NCI-H1105 (cell line): ENCODE measurements around the gene SRSF1.
"Not testable (repeated sequence)": the region's sequence is repeated elsewhere in the genome, so short reads cannot be mapped to it uniquely, and the experiment has no call there.

Experiments used
- DNase-seq: peaks from one replicate; lab custom pipeline; 2025; lab: John Stamatoyannopoulos, UW

SRSF1 gene

GRCh38 chr17:58006924-58007780, at the start of gene SRSF1:
Gene SRSF1, minus strand, starts transcription at chr17:58007246. Its CDS starts 109 bp downstream, at chr17:58007137.
- peak; percentile 96 for DNase-seq

GRCh38 chr17:58056476-58056875, 49.4 kb upstream of the SRSF1 start:
- DNase-seq, result no peak

- DNase-seq, result no peak
Measured at GRCh38 chr17:58054641-58055040, 47.6 kb upstream of the SRSF1 start.

- no peak for DNase-seq
Measured at GRCh38 chr17:58052945-58053715, 46.1 kb upstream of the SRSF1 start.

- no peak for DNase-seq
Measured at GRCh38 chr17:58052407-58052806, 45.4 kb upstream of the SRSF1 start.

GRCh38 chr17:58051468-58051867, 44.4 kb upstream of the SRSF1 start:
- DNase-seq, result no peak

- DNase-seq, result no peak
Measured at GRCh38 chr17:58050966-58051365, 43.9 kb upstream of the SRSF1 start.

GRCh38 chr17:58049533-58049932, 42.5 kb upstream of the SRSF1 start:
- DNase-seq, result no peak

- no peak for DNase-seq
Measured at GRCh38 chr17:58047376-58048150, 40.5 kb upstream of the SRSF1 start.

- no peak for DNase-seq
Measured at GRCh38 chr17:58046239-58047094, 39.4 kb upstream of the SRSF1 start.

- DNase-seq, result not testable (repeated sequence)
Measured at GRCh38 chr17:58044256-58044655, 37.2 kb upstream of the SRSF1 start.

GRCh38 chr17:58043221-58044181, 36.5 kb upstream of the SRSF1 start:
- DNase-seq, result no peak

GRCh38 chr17:58041161-58041560, 34.1 kb upstream of the SRSF1 start:
- DNase-seq, result no peak

- no peak for DNase-seq
Measured at GRCh38 chr17:58040386-58040785, 33.3 kb upstream of the SRSF1 start.

GRCh38 chr17:58039975-58040374, 32.9 kb upstream of the SRSF1 start:
- no peak for DNase-seq

- DNase-seq, result no peak
Measured at GRCh38 chr17:58032691-58033415, 25.8 kb upstream of the SRSF1 start.

- DNase-seq, result no peak
Measured at GRCh38 chr17:58028578-58028977, 21.5 kb upstream of the SRSF1 start.

GRCh38 chr17:58020401-58020800, 13.4 kb upstream of the SRSF1 start:
- no peak for DNase-seq

GRCh38 chr17:58019521-58019920, 12.5 kb upstream of the SRSF1 start:
- DNase-seq, result no peak

- no peak for DNase-seq
Measured at GRCh38 chr17:58019039-58019438, 12.0 kb upstream of the SRSF1 start.
